GM21528 (cell line): ENCODE results near the gene GNA15.
"Not testable (repeated sequence)": the region's sequence is repeated elsewhere in the genome, so short reads cannot be mapped to it uniquely, and the experiment has no call there.

Source experiments
- ATAC-seq: cut with Tn5 transposase; IDR thresholded peaks from one replicate; pipeline ENCODE4 v1.9.1; 2021; ENCODE audit warnings: mild to moderate bottlenecking, moderate library complexity; ENCODE audit not compliant: unreplicated experiment, low FRiP score

Gene GNA15

DNA sequence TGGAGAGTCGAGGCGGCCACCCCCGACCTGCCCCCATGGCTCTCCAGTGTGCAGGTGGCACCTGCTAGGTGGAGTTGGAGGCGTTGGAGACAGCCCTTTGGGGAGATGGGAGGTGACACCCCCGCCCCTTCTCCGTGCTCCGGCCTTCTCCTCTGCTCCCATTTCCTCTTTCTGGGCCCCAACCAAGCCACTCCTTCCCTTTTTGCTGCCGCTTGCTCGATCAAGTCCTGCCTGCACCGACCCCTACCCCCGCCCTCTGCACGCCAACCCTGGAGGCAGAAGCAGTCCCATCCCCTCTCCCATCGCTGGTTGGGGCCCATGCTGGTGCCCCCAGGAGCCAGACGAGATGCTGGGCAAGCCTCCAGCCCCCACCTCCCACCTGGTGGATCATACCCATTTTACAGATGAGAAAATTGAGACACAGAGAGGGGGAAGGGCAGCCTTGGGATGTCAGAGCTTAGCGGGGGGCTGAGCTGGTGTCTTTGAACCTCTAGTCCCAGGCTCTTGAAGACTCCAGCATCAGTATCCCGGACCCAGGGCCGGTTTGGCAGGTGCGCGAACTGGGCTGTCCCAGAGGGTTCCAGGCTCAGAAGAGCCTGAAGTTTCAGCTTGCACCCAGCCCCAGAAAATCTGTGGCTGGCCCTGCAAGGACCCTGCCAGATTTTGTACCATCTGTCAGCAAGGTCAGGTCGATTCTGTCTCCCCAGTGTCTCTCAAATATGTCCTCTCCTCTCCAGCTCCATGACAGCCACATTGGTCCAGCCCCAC lies 10.3 kb downstream of the GNA15 start:
- no peak for ATAC-seq

DNA sequence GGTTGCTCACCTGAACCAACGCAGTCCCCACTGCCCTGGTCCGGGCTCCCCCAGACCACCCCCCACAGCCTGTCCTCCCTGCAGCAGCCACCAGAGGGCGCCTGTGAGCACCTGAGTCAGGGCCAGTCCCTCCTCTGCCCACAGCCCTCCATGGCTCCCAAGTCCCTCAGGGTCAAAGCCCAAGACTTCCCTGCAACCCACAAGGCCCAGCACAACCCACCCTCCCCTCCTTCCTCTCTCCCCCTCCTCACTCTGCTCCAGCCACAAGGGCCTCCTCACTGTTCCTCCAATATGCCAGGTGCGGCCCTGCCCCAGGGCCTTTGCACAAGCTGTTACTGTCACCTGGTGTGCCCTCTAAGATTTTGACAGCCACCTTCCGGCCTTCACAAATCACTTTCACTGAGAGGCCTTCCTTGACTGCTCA lies 10.9 kb downstream of the GNA15 start:
- ATAC-seq = no peak

DNA sequence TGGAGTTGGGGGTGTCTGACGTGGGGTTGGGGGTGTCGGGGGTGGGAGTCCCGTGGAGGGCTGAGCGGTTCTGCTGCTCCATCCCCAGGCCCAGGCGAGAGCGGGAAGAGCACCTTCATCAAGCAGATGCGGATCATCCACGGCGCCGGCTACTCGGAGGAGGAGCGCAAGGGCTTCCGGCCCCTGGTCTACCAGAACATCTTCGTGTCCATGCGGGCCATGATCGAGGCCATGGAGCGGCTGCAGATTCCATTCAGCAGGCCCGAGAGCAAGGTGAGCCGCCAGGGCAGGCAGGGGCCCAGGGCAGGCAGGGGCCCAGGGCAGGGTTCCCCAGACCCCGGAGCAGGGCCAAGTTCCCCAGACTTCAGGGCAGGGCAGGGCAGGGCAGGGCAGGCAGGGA lies 12.7 kb downstream of the GNA15 start:
- ATAC-seq = no peak

DNA sequence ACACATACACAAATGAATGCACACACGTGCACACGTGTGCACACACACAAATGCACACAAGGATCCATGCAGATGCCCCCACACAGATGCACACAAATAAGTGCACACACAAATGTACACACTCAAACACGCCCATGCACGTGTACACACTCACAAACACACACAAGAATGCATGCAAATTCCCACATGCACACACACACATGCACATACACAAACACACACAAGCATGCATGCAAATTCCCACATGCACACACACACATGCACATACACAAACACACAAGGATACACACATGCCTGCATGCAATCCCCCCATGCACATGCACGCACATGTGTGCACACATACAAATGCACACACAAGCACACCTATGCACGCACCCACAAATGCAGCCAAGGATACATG lies 13.3 kb downstream of the GNA15 start:
- ATAC-seq = no peak

DNA sequence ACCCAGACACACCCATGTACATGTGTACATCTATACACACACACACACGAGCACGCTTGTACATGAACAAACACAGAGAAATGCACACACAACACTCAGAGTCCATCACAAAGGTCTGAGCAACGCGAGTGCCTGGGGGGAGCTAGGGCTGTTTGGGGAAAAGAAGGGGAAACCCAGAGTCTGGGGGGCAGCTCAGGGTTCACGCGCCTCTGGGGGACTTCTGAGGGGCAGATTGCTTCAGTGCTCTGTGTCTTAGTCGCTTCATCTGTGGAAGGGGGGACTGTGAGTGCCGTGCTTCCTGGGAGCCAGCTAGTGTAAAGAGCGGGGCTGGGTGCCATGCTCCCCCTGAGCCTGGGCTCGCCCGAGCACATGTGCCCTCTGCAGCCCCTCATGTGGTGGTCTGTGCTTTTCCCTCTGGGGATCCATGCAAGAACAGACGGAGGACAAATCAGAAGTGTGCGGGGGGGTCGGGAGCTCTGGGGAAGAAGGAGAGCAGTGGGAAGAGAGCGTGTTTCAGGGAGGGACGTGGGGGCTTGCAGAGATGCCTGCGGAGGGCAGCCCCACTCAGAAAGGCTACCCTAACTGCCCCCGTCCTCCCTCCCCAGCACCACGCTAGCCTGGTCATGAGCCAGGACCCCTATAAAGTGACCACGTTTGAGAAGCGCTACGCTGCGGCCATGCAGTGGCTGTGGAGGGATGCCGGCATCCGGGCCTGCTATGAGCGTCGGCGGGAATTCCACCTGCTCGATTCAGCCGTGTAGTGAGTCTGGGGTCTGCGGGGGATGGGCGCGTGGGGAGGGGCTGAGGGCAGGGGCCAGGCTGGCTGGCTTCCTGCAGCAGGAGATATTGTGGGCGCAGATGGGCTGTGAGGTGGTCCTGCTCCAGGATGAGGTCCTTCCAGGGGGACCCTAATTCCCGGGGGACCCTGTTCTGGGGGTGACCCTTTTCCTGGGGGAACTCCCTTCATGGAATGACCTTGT lies 14.0 kb downstream of the GNA15 start:
- ATAC-seq = no peak

DNA sequence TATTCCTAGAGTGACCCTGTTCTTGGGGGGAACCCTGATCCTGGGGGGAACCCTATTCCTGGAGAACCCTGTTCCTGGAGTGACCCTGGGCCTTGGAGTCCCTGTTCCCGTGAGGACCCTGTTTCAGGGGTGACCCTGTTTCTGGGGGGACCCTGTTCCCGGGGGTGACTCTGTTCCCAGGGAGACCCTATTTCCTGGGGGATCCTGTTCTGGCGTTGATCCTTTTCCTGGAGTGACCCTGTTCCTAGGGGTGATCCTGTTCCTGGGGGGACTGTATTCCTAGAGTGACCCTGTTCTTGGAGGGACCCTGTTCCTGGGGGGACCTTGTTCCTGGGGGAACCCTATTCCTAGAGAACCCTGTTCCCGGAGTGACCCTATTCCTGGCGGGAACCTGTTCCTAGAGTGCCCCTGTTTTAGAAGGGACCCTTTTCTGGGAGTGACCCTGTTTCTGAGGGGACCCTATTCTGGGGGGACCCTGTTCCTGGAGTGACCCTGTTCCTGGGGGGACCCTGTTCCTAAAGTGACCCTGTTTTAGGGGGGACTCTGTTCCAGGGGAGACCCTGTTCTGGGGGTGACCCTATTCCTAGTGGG lies 15.0 kb downstream of the GNA15 start:
- ATAC-seq = no peak

DNA sequence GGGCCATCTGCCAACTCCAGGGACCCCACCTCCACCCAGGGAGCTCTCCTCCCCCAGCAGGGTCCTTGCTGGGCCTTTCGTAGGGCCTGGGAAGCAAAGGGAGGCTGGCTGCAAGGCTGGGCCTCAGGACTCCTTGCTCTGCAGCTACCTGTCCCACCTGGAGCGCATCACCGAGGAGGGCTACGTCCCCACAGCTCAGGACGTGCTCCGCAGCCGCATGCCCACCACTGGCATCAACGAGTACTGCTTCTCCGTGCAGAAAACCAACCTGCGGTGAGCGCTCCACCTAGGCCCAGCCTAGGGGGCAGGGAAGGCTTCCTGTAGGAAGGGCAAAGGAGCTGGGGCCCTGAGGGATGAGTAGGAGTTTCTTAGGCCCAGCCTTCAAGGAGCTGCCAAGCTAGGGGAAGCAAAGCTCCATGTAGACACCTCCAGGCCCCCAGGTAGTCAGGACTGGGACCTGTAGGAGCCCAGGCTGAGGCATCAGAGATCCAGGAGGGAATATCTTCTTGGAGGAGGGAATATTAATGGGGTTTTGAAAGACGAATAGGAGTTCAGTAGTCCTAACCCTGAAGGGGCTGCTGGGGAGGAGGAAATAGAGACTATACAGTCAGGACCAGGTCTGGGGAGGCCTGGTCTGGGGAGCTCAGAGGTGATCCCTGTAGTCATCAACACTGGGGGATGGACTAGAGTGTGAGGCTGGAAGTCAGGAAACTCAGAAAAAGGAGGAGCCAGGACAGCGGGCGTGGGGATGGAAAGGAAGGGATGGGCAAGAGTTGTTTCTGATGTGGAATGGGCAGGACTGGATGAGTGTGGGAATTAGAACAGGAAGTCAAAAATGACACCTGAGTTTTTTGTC lies 16.0 kb downstream of the GNA15 start:
- no peak for ATAC-seq

DNA sequence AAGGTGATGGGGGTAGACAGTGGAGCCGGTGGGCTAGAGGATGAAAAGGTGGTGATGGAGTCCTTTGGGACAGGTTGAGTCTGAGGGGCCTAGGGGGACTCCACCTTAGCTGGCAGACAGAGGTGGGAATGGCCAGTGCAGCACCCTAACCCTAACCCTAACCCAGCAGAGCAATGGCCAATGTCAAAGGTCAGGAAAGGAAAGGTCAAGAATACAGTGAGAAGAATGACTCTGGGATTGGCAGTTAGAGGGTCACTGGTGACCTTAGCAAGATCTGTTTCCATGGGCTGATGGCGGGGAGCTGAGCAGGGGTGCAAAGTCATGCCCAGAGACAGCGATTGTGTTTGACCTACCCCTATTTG lies 16.6 kb downstream of the GNA15 start:
- no peak for ATAC-seq

DNA sequence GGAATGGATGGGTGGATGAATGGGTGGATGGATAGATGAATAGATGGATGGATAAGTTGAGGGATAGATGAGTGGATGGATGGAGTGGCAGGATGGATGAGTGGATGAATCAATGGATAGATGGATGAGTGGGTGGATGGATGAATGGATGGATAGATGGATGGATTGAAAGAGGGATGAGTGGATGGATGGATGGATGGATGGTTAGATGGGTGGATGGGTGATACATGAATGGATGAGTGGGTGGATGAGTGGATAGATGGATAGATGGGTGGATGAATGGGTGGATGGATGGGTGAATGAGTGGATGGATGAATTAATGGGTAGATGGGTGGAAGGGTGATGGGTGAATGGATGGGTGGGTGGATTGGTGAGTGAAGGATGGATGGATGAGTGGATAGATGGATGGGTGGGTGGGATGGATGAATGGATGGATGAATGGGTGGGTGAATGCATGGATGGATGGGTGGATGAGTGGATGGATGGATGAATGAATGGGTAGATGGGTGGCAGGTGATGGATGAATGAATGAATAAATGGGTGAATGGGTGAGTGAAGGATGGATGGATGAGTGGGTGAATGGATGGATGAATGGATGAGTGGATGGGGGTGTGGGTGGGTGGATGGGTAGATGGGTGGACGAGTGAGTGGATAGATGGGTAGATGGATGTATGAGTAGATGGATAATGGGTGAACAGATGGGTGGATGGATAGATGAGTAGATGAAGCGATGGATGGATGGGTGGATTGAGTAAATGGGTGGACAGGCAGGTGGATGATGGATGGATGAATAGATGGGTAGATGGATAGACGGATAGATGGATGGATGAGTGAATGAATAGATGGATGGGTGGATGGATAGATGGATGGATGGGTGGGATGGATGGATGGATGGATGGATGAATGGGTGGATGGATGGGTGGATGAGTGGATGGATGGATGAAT lies 17.7 kb downstream of the GNA15 start:
- no peak for ATAC-seq

DNA sequence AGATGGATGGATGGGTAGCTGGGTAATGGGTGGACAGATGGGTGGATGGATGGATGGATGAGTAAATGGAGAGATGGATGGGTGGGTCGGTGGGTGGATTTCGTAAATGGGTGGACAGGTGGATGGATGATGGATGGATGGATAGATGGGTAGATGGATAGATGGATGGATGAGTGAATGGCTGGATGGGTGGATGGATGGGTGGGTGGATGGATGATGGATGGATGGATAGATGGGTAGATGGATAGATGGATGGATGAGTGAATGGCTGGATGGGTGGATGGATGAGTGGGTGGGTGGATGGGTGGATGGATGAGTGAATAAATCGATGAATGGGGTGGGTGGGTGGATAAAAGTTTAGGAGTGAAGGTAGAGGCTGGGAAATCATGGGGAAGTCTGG lies 18.6 kb downstream of the GNA15 start:
- not testable (repeated sequence) for ATAC-seq

DNA sequence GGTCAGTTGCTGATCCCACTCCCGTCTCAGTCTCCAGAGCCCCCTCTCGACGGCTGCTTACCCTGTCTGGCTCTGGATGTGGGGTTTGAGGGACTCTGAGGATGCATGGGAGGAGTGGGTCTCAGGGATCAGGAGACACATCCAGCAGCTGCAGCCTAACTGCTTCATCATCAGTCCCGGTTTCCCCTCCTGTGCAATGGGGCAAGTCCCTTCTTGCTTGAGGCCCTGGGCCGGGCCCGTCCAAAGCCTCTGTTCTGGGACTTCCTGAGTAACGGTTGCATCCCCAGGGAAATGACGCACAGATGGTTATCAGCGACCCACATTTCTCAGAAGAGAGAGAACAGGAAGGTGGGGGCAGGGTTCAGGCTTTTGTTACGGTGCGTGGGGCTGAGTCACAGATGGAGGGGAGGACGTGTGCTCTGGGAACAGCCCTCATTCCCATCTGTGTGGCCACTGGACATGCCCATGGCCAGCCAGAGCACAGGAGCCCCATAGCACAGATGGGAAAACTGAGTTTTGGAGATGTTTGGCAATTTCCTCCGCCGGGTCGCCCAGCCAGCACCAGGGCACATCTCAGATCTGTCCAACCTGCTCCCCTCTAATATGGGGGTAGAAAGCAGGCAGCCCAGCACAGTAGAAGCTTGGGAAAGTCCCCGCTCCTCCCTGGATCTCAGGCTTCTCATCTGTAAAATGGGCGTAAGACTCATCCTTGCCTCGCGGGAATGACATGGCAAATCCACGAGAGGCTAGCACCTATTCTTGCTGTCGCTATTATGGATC lies 19.3 kb downstream of the GNA15 start:
- ATAC-seq = no peak

DNA sequence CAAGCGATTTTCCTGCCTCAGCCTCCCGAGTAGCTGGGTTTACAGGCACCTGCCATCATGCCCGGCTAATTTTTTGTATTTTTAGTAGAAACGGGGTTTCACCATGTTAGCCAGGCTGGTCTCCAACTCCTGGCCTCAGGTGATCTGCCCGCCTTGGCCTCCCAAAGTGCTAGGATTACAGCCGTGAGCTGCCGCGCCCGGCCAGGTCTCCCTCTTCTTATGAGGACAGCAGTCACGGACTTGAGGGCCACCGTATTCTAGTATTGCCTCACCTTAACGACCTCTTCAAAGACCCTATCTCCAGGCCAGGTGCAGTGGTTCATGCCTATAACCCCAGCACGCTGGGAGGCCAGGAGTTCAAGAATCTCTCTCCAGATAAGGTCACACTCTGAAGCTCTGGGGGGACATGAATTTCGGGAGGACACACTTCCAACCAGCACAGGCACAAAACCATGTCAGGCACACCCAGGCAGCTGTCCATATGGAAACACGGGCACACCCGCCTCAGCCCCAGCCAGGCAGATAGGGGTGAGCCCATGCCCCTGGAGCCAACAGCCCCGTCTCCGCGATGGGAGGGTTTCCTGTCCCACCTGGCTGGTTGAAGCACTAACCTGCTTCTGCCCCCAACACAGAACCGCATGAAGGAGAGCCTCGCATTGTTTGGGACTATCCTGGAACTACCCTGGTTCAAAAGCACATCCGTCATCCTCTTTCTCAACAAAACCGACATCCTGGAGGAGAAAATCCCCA lies 21.4 kb downstream of the GNA15 start:
- ATAC-seq = no peak

DNA sequence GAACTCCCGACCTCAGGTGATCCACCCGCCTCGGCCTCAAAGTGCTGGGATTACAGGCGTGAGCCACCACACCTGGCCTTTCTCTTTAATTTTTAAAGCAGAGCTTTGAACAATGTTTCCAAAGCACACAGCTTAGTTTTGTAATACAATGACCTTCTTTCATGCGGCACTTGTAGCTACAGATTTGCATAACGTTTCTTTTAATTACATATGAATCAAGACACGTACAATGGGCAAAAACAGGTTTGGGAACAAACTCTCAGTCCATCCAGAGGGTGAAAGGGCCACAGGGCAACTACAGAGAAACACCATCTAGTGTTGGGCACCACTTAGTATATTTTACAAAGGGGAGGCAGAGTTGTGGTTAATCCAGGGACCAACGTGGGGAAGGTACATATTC lies 23.7 kb downstream of the GNA15 start:
- ATAC-seq = no peak

DNA sequence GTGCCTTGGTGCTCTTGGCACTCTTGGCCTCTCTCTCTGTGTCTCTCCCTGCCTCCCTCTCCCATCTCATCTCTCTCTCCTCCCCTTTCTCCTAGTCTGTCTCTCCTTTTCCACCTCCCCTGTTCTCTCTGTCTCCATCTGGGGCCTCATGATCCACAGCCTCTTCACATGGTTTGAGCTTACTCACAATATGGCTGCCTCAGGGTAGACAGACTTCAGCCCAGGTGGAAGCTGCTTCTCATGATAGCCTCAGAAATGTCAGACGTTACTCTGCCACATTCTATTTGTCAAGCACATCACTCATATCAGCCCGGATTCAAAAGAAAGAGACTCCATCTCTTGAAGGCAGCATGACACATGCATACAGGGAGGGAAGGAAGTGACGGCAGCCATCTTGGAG lies 24.4 kb downstream of the GNA15 start:
- no peak for ATAC-seq

DNA sequence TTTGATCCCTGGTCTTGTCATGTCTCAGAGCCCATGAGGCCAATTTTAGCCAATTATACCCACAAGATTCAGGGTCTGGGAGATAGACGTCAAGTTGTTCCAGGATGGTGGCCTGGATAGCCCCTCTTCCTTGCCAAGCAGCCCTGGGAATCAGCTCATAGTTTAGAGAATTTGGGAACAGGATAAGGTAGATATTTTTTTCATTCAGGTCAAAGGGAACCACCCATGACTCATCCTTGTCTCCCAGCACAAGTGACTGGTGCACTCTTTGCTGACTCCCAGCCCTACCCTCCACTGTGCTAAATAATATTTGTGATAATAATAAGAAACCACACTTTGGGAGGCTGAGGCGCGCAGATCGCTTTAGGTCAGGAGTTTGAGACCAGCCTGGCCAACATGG lies 25.6 kb downstream of the GNA15 start:
- no peak for ATAC-seq

DNA sequence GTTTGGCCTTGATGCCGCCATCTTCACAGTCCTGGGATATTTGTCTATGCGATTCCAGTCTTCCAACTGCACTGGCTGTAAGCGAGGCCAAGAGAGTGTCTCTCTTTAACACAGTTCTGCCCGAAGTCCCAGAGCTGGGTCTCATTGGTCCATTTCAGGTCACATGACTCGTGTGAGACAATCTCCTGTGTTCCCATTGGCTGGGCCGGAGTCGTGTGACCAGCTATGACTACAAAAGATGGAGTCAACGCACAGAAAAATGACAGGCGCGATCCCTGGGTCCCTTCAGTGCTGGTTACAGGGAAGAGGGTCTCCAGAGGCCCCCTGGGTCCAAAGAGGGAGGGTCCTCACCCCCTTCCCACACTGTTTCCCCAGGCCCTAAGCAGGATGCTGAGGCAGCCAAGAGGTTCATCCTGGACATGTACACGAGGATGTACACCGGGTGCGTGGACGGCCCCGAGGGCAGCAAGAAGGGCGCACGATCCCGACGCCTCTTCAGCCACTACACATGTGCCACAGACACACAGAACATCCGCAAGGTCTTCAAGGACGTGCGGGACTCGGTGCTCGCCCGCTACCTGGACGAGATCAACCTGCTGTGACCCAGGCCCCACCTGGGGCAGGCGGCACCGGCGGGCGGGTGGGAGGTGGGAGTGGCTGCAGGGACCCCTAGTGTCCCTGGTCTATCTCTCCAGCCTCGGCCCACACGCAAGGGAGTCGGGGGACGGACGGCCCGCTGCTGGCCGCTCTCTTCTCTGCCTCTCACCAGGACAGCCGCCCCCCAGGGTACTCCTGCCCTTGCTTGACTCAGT lies 26.8 kb downstream of the GNA15 start:
- ATAC-seq = no peak

DNA sequence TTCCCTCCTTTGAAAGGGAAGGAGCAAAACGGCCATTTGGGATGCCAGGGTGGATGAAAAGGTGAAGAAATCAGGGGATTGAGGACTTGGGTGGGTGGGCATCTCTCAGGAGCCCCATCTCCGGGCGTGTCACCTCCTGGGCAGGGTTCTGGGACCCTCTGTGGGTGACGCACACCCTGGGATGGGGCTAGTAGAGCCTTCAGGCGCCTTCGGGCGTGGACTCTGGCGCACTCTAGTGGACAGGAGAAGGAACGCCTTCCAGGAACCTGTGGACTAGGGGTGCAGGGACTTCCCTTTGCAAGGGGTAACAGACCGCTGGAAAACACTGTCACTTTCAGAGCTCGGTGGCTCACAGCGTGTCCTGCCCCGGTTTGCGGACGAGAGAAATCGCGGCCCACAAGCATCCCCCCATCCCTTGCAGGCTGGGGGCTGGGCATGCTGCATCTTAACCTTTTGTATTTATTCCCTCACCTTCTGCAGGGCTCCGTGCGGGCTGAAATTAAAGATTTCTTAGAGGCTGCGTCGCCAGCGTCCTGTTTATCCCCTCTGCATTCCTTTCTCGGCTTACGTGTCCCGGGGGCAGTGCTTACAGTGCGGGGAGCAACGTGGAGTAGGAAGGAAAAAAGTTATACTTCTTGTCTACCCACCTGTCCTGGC lies 27.5 kb downstream of the GNA15 start:
- no peak for ATAC-seq
